LNCaP clone FGC (cell line): ENCODE measurements around the gene OR4D9.
"Not testable (repeated sequence)": the region's sequence is repeated elsewhere in the genome, so short reads cannot be mapped to it uniquely, and the experiment has no call there.

Experiments
- DNase-seq: peaks from one replicate; pipeline ENCODE4 v3.0.0-alpha.2; 2011; ENCODE audit warnings: low read depth
- H3K4me3 ChIP-seq: 2 replicates; pipeline ENCODE4 v1.5.1; 2011; ENCODE audit warnings: mild to moderate bottlenecking, low read depth, low read length, control low read depth
- CTCF ChIP-seq: IDR thresholded peaks from 2 replicates; pipeline ENCODE4 v1.5.1; 2012; ENCODE audit warnings: mild to moderate bottlenecking; ENCODE audit not compliant: control insufficient read depth, insufficient read depth; ENCODE audit errors: extremely low read depth

Gene OR4D9

GRCh38 chr11:59534676-59535075, 23.3 kb downstream of the OR4D9 start:
- DNase-seq: no peak
- H3K4me3 ChIP-seq: no peak overlapping the region
- TF ChIP-seq CTCF: no peak

- DNase-seq: no peak
- H3K4me3 ChIP-seq: no peak overlapping the region
- TF ChIP-seq CTCF: no peak
These were observed 30.9 kb downstream of the OR4D9 start for GRCh38 chr11:59542142-59542810.

- H3K4me3 ChIP-seq, DNase-seq: not testable (repeated sequence)
These were observed 32.4 kb downstream of the OR4D9 start for GRCh38 chr11:59543713-59544112.

GRCh38 chr11:59544869-59545178, 33.5 kb downstream of the OR4D9 start:
- no peak overlapping the region for H3K4me3 ChIP-seq
- TF ChIP-seq CTCF: no peak
- DNase-seq: no peak

- DNase-seq: no peak
- TF ChIP-seq CTCF: no peak
- H3K4me3 ChIP-seq: no peak overlapping the region
These were observed 34.1 kb downstream of the OR4D9 start for GRCh38 chr11:59545179-59546020.

GRCh38 chr11:59547605-59548308, 36.4 kb downstream of the OR4D9 start:
- not testable (repeated sequence) for H3K4me3 ChIP-seq, DNase-seq

- H3K4me3 ChIP-seq: no peak overlapping the region
- no peak for TF ChIP-seq CTCF
- no peak for DNase-seq
These were observed 36.9 kb downstream of the OR4D9 start for GRCh38 chr11:59548309-59548656.

- TF ChIP-seq CTCF: peak; percentile 37
- H3K4me3 ChIP-seq: peak overlapping the region; percentile 62
- DNase-seq: peak; percentile 93
These were observed 39.1 kb downstream of the OR4D9 start for GRCh38 chr11:59550368-59550841.
